Gastrocnemius medialis (tissue), 4 donors: ENCODE measurements around the gene CALML3. TPM values are rescaled to one million over a fixed set of nuclear protein-coding genes. Genes with fewer than 3 reads are reported as not detected.

Source experiments
- ATAC-seq, 2 donors: fragments of 150-250 bp; one replicate each; pipeline ENCODE4 v1.9.1; 2016
- DNase-seq, 2 donors: peaks; one replicate each; pipeline ENCODE4 v3.0.0-alpha.2; 2019
- H3K27ac ChIP-seq, 4 donors: fragments of 200-600 bp; sonication (generic); 1 replicate in 1 of 4; 2 replicates in 3 of 4; pipeline ENCODE4 v1.5.1; 2016 to 2018; ENCODE audit warnings: mild to moderate bottlenecking in 2 of 4, moderate library complexity in 1 of 4
- H3K27me3 ChIP-seq, 3 donors: fragments of 200-600 bp; sonication (generic) in 2 of 3; 1 replicate in 1 of 3; 2 replicates in 2 of 3; pipeline versions ENCODE4 v1.5.1 to v1.6.0; 2016 to 2019; ENCODE audit warnings: mild to moderate bottlenecking in 1 of 3, moderate library complexity in 1 of 3
- H3K36me3 ChIP-seq, 2 donors: fragments of 200-600 bp; sonication (generic) in 1 of 2; one replicate each; pipeline ENCODE4 v1.5.1; 2017 to 2018
- H3K4me1 ChIP-seq, 2 donors: fragments of 200-600 bp; sonication (generic) in 1 of 2; one replicate each; pipeline ENCODE4 v1.5.1; 2016 to 2017; ENCODE audit warnings: mild to moderate bottlenecking in 2 of 2
- H3K4me3 ChIP-seq, 4 donors: fragments of 200-600 bp; sonication (generic) in 3 of 4; 1 replicate in 1 of 4; 2 replicates in 3 of 4; pipeline ENCODE4 v1.5.1; 2016 to 2019; ENCODE audit warnings: mild to moderate bottlenecking in 2 of 4
- H3K9me3 ChIP-seq, 3 donors: fragments of 200-600 bp; sonication (generic) in 2 of 3; 1 replicate in 1 of 3; 2 replicates in 2 of 3; pipeline ENCODE4 v1.5.1; 2016 to 2019
- POLR2A ChIP-seq, 2 donors: fragments of 450-650 bp; IDR thresholded peaks; one replicate each; pipeline ENCODE4 v1.6.1; 2017; ENCODE audit warnings: antibody characterized with exemption in 2 of 2, mild to moderate bottlenecking in 2 of 2, moderate library complexity in 2 of 2
- in situ Hi-C, 4 donors: fragments of 200-750 bp; cut with MboI; loops; one replicate each; pipeline versions ENCODE4 v1.15.0 to v1.8.0; 2017; ENCODE audit warnings: low sequenced_read_pairs in 4 of 4
- intact Hi-C: fragments of 100-400 bp; cut with DNase I; formaldehyde crosslinking; loops from one replicate; pipeline ENCODE4 v1.15.1; 2023; ENCODE audit warnings: low total_unique reads
- total RNA-seq, 4 donors: library from RNA; depleted of rRNA; stranded (reverse); fragments of >200 nt; gene quantifications; one replicate each; pipeline versions ENCODE4 v1.1.0 to v1.2.3, GENCODE V29; 2016
- TF ChIP-seq, protein P1 (sequence below), 5 experiments: fragments of 450-650 bp in 3 of 5; fragments of 200-600 bp in 2 of 5; sonication (generic) in 2 of 5; IDR thresholded peaks in 4 of 5; conservative IDR thresholded peaks in 1 of 5; 1 replicate in 4 of 5; 2 replicates in 1 of 5; pipeline ENCODE4 v1.5.1; 2016 to 2019; ENCODE audit warnings: antibody characterized with exemption in 5 of 5, mild to moderate bottlenecking in 3 of 5, moderate library complexity in 3 of 5

Gene CALML3
- total RNA-seq, 4 donors from 2014 or later: not detected

DNA sequence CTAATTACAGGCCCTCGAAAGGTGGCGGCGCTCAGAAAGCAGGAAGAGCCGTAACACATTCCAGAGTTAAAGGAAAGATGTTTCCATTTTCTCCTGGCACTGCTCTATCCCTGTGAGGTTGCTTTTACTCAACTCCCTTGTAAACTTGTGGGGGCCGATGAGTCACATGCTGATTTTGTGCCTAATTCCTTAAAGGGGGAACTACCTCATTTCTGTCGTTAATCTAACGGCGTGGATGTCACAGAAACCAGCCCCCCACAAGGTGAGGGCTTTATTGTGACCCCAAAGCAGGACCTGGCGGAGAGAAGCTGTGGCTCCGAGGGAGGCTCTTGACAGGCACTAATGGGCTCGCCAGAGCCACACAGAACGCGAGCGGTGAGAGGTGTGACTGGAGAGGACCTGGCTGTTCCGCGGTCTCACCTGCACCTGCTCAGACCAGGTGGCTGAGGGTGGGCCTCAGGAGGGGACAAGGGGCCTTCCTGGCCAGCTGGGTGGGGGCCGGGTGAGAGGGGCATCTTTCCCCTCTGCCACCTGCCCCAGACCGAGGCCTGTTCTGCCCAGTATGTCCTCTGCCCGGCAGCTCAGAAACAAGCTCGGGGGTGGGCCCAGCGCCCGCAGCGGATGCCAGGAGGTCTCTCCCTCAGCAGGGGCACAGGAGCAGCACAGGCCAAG is 50.9 kb downstream of the CALML3 start:
- no peaks in the 10 kb centered on the region for H3K9me3 ChIP-seq
- no peaks in the 10 kb centered on the region for H3K36me3 ChIP-seq
- H3K27me3 ChIP-seq: no peaks in the 10 kb centered on the region
- ATAC-seq: no peak
- in situ Hi-C loops (no loop called here), intact Hi-C loops (no loop called here)
- H3K4me3 ChIP-seq: no peak overlapping the region
- peaks cover 14 to 19% of the 10 kb centered on the region in 2 donors for H3K4me1 ChIP-seq
- H3K27ac ChIP-seq: peak overlapping the region in 2 of 4 donors; percentile 53 to 90
- TF ChIP-seq POLR2A (IDR thresholded peaks at IDR 0.05): no peak
- TF ChIP-seq, protein P1, sequence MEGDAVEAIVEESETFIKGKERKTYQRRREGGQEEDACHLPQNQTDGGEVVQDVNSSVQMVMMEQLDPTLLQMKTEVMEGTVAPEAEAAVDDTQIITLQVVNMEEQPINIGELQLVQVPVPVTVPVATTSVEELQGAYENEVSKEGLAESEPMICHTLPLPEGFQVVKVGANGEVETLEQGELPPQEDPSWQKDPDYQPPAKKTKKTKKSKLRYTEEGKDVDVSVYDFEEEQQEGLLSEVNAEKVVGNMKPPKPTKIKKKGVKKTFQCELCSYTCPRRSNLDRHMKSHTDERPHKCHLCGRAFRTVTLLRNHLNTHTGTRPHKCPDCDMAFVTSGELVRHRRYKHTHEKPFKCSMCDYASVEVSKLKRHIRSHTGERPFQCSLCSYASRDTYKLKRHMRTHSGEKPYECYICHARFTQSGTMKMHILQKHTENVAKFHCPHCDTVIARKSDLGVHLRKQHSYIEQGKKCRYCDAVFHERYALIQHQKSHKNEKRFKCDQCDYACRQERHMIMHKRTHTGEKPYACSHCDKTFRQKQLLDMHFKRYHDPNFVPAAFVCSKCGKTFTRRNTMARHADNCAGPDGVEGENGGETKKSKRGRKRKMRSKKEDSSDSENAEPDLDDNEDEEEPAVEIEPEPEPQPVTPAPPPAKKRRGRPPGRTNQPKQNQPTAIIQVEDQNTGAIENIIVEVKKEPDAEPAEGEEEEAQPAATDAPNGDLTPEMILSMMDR (IDR thresholded peaks at IDR 0.05 in 4 of 5, conservative IDR thresholded peaks at IDR 0.05 in 1 of 5): no peak
- DNase-seq: no peak

DNA sequence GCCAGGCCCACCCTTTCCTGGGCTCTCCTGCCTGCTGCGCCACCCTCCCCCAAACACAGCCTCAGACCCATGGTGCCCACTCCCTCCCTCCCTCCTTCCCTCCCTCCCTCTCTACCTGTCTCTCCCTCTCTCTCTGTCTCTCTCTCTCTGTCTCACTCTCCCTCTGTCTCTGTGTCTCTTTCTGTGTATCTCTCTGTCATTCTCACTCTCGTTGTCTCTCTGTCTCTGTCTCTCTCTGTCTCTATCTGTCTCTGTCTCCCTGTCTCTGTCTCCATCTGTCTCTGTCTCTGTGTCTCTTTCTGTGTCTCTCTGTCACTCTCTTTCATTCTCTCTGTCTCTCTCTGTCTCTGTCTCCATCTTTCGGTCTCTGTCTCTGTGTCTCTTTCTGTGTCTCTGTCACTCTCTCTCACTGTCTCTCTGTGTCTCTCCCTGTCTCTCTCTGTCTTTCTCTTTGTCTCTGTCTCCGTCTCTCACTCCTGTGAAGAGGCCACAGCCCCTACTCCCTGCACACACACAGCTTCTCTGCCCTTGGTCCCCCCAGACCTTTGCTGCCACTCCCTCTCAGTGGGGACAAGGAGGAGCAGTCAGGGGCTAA is 51.5 kb downstream of the CALML3 start:
- DNase-seq (no peak), ATAC-seq (no peak)
- H3K27me3 ChIP-seq: no peaks in the 10 kb centered on the region
- in situ Hi-C loops: no loop called here
- no peaks in the 10 kb centered on the region for H3K36me3 ChIP-seq
- no peak overlapping the region for H3K4me3 ChIP-seq
- TF ChIP-seq, protein P1 (IDR thresholded peaks at IDR 0.05 in 4 of 5, conservative IDR thresholded peaks at IDR 0.05 in 1 of 5): no peak
- TF ChIP-seq POLR2A (IDR thresholded peaks at IDR 0.05): no peak
- H3K9me3 ChIP-seq: peaks cover 0 to 1% (median 0%) of the 10 kb centered on the region in 3 donors
- no peak overlapping the region for H3K27ac ChIP-seq
- peaks cover 14 to 19% of the 10 kb centered on the region in 2 donors for H3K4me1 ChIP-seq
- intact Hi-C loops: no loop called here

Other genes with a start within 250 kb of the CALML3 start
- not detected for gene UCN3, start 160.0 kb upstream of the CALML3 start, total RNA-seq
- under 1 TPM in 1 of 4 donors, not detected in 3; 0.18 TPM for gene TUBAL3, start 120.1 kb upstream of the CALML3 start, total RNA-seq
- gene NET1, start 112.4 kb upstream of the CALML3 start, total RNA-seq: 10 to 100 TPM; 19.8 to 76.4 (median 36.3) TPM
- not detected for gene CALML5, start 25.4 kb upstream of the CALML3 start, total RNA-seq
- 10 to 100 TPM in 3 of 4 donors, 1 to 10 TPM in 1; 9.6 to 20.0 (median 14.9) TPM for gene ASB13, start 141.6 kb downstream of the CALML3 start, total RNA-seq
- gene TASOR2, start 159.9 kb downstream of the CALML3 start, total RNA-seq: 10 to 100 TPM; 32.0 to 78.0 (median 50.0) TPM